Stimulated activated CD8-positive, alpha-beta memory T cell treated with anti-CD3 and anti-CD28 coated beads, Interleukin-2, amount 100 ng/mL, for 1 hour (primary cell): Measurements from ENCODE around the gene MIS18BP1.
"Not testable (repeated sequence)": the region's sequence is repeated elsewhere in the genome, so short reads cannot be mapped to it uniquely, and the experiment has no call there.

Experiments
- DNase-seq, 2 donors: peaks; one replicate each; pipeline ENCODE4 v3.0.0-alpha.2; 2020; ENCODE audit warnings: low read depth in 2 of 2

The MIS18BP1 gene

GRCh38 chr14:45253070-45253753 lies at the start of gene MIS18BP1:
Gene MIS18BP1, minus strand, starts transcription at chr14:45253202. Its CDS starts 5,916 bp downstream, at chr14:45247286.
- peak; percentile 84 to 87 for DNase-seq

- DNase-seq, result no peak
Observed at GRCh38 chr14:45298423-45299117, 45.6 kb upstream of the MIS18BP1 start.

GRCh38 chr14:45294796-45295195 lies 41.8 kb upstream of the MIS18BP1 start:
- not testable (repeated sequence) for DNase-seq

- no peak for DNase-seq
Observed at GRCh38 chr14:45290547-45290946, 37.5 kb upstream of the MIS18BP1 start.

GRCh38 chr14:45287610-45288009 lies 34.6 kb upstream of the MIS18BP1 start:
- DNase-seq, result no peak

- DNase-seq, result no peak
Observed at GRCh38 chr14:45284802-45285201, 31.8 kb upstream of the MIS18BP1 start.

GRCh38 chr14:45281731-45282400 lies 28.9 kb upstream of the MIS18BP1 start:
- not testable (repeated sequence) for DNase-seq

GRCh38 chr14:45271858-45272537 lies 19.0 kb upstream of the MIS18BP1 start:
- DNase-seq, result no peak

GRCh38 chr14:45270031-45270430 lies 17.0 kb upstream of the MIS18BP1 start:
- DNase-seq, result no peak

- DNase-seq, result no peak
Observed at GRCh38 chr14:45267071-45267470, 14.1 kb upstream of the MIS18BP1 start.

GRCh38 chr14:45262637-45263036 lies 9.6 kb upstream of the MIS18BP1 start:
- no peak for DNase-seq

- DNase-seq, result no peak
Observed at GRCh38 chr14:45261209-45261608, 8.2 kb upstream of the MIS18BP1 start.

- no peak for DNase-seq
Observed at GRCh38 chr14:45258805-45259204, 5.8 kb upstream of the MIS18BP1 start.

- no peak for DNase-seq
Observed at GRCh38 chr14:45258073-45258472, 5.1 kb upstream of the MIS18BP1 start.

GRCh38 chr14:45254771-45255170 lies 1.8 kb upstream of the MIS18BP1 start:
- DNase-seq, result no peak

GRCh38 chr14:45253754-45254310 lies 830 bp upstream of the MIS18BP1 start:
- DNase-seq, result no peak

GRCh38 chr14:45252366-45253069 lies 484 bp downstream of the MIS18BP1 start:
- no peak for DNase-seq

- DNase-seq, result no peak
Observed at GRCh38 chr14:45251912-45252311, 1.1 kb downstream of the MIS18BP1 start.

- DNase-seq, result no peak
Observed at GRCh38 chr14:45249856-45250575, 3.0 kb downstream of the MIS18BP1 start.

- DNase-seq, result no peak
Observed at GRCh38 chr14:45247427-45247826, 5.6 kb downstream of the MIS18BP1 start.

GRCh38 chr14:45246691-45247090 lies 6.3 kb downstream of the MIS18BP1 start:
- no peak for DNase-seq
